ENCODE data around the gene ZNF292. TPM values are rescaled to one million over a fixed set of nuclear protein-coding genes. Genes with fewer than 3 reads are reported as not detected.
"Not testable (repeated sequence)": the region's sequence is repeated elsewhere in the genome, so short reads cannot be mapped to it uniquely, and the experiment has no call there.

The ZNF292 gene
- total RNA-seq, 1 experiment from 2014 or later, result 34.1 TPM

DNA sequence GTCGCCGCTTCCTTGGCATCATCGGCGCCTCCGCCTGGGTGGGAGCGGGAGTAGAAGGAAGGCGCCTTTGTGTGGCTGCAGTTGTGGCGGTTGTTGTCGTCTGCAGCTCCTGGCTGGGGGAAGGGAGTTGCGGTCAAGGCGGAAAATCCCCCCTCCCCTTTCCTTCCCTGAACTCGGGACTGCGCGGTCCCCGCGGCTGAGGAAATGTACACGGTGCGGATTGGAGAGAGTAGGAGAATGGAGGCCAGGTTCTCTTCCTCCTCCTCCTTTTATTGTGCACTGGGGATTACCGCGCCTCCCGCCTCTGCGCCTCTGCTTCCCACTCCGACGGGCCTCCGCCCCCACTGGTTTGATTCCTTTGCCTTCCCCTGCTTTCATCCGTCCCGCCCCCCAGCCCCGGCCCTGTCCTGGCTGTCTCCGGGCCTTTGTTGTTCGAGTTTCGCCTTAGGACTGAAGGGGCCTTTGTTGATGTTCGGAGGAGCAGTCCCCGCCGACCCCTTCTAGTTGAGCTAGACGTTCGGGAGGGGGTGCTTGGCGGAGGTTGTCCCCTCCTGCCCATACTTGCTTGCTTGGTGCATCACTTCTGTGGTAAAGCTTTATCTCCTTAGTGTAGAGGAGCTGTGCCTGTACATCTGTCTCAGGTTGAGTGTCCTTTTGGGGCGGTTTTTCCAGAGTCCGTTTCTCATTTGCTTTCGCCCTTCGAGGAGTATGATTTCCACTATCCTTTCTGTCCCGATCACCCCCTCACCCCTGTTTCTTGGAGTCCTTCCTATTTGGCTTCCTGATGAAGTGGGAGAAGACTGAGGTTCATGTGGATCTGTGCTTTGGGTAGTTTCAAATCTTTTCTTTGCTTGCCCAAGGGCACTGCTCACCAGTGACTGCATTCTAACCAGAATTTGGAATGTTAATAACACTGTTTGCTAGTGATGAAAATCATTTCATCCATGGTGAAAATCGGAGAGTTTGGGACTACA is 764 bp downstream of the ZNF292 start:
- CTCF ChIA-PET, result no interaction called here
- H3K36me3 ChIP-seq (ENCODE audit: low read depth), result no peaks in the 10 kb centered on the region
- BruUV-seq (replicated peaks), result TSS peak; percentile 76
- no peaks in the 10 kb centered on the region for H3K27me3 ChIP-seq (ENCODE audit: insufficient read depth, low read depth)
- intact Hi-C loops (cut with micrococcal nuclease; ENCODE audit: unreplicated experiment), result loop anchor here (1.0 to 5.0 kb wide), 2 partner anchors 57 to 81 kb away; no protein-coding TSS in a partner anchor
- no peaks in the 10 kb centered on the region for H3K9me3 ChIP-seq (ENCODE audit: insufficient read depth, low read depth)
- H3K27ac ChIP-seq, result peak overlapping the region; percentile 51
- TF ChIP-seq, protein P1, sequence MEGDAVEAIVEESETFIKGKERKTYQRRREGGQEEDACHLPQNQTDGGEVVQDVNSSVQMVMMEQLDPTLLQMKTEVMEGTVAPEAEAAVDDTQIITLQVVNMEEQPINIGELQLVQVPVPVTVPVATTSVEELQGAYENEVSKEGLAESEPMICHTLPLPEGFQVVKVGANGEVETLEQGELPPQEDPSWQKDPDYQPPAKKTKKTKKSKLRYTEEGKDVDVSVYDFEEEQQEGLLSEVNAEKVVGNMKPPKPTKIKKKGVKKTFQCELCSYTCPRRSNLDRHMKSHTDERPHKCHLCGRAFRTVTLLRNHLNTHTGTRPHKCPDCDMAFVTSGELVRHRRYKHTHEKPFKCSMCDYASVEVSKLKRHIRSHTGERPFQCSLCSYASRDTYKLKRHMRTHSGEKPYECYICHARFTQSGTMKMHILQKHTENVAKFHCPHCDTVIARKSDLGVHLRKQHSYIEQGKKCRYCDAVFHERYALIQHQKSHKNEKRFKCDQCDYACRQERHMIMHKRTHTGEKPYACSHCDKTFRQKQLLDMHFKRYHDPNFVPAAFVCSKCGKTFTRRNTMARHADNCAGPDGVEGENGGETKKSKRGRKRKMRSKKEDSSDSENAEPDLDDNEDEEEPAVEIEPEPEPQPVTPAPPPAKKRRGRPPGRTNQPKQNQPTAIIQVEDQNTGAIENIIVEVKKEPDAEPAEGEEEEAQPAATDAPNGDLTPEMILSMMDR (conservative IDR thresholded peaks at IDR 0.05), result no peak
- no peak for TF ChIP-seq EZH2 (IDR thresholded peaks at IDR 0.05; ENCODE audit: low read depth)
- peak overlapping the region; percentile 84 for H3K4me2 ChIP-seq
- H3K4me3 ChIP-seq, result peak overlapping the region; percentile 58
- peaks cover 56% of the 10 kb centered on the region for H3K79me2 ChIP-seq (ENCODE audit: low read depth)
- peak overlapping the region; percentile 95 for H2AFZ ChIP-seq
- H3K9me2 ChIP-seq (ENCODE audit: insufficient read depth), result no peaks in the 10 kb centered on the region
- H4K20me1 ChIP-seq (ENCODE audit: insufficient read depth), result peaks cover 37% of the 10 kb centered on the region
- peak in 1 of 2 experiments; percentile 45 for DNase-seq
- POLR2A ChIA-PET (ENCODE audit: unreplicated experiment), result interaction anchor here (0.6 kb wide), 1 partner anchor 70 kb away, joined by 4 read pairs; no protein-coding TSS in a partner anchor
- H3K4me1 ChIP-seq (replicated peaks; ENCODE audit: insufficient read depth), result peaks cover 17% of the 10 kb centered on the region
- H3F3A ChIP-seq (ENCODE audit: insufficient read depth, low read depth), result no peaks in the 10 kb centered on the region

DNA sequence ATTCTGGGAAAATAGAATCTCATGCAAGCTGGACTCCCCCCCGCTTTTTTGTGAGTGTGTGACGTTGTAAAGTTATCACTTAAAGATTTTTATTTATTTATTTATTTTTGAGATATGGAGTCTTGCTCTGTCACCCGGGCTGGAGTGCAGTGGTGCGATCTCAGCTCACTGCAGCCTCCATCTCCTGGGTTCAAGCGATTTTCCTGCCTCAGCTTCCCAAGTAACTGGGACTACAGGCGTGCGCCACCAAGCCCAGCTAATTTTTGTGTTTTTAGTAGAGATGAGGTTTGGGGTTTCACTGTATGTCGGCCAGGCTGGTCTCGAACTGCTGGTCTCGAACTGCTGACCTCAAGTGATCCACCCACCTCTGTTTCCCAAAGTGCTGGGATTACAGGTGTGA is 2.2 kb downstream of the ZNF292 start:
- H3K9me3 ChIP-seq (ENCODE audit: insufficient read depth, low read depth); H3K27ac ChIP-seq; H3K36me3 ChIP-seq (ENCODE audit: low read depth); POLR2A ChIA-PET (ENCODE audit: unreplicated experiment); H3F3A ChIP-seq (ENCODE audit: insufficient read depth, low read depth); DNase-seq; CTCF ChIA-PET; BruUV-seq (replicated peaks); H2AFZ ChIP-seq; H3K27me3 ChIP-seq (ENCODE audit: insufficient read depth, low read depth); H3K9me2 ChIP-seq (ENCODE audit: insufficient read depth): not testable (repeated sequence)
- H4K20me1 ChIP-seq (ENCODE audit: insufficient read depth), result peaks cover 51% of the 10 kb centered on the region
- H3K79me2 ChIP-seq (ENCODE audit: low read depth), result peaks cover 71% of the 10 kb centered on the region
- H3K4me3 ChIP-seq, result peak overlapping the region; percentile 58; the same call in 1 of the 2 replicates
- H3K4me2 ChIP-seq, result peak overlapping the region; percentile 84; the same call in 1 of the 2 replicates
- H3K4me1 ChIP-seq (replicated peaks; ENCODE audit: insufficient read depth), result peaks cover 30% of the 10 kb centered on the region
- intact Hi-C loops (cut with micrococcal nuclease; ENCODE audit: unreplicated experiment), result loop anchor here (5.0 kb wide), 1 partner anchor 80 kb away; no protein-coding TSS in a partner anchor

DNA sequence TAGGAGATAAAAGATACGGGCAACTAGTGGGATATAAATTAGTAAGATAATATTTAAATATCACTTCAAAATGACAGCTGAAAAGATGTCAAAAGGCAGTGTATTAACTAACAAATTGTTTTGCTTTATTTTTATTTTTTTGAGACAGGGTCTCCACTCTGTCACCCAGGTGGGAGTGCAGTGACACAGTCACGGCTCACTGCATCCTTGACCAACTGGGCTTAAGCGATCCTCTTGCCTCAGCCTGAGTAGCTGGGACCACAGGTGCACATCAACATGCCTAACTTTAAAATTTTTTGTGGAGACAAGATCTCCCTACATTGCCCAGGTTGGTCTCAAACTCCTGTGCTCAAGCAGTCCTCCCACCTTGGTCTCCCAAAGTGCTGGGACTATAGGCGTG is 5.9 kb downstream of the ZNF292 start:
- Histone ChIP-seq H3K9me2 (ENCODE audit: insufficient read depth) (no peaks in the 10 kb centered on the region), H4K20me1 (ENCODE audit: insufficient read depth) (peaks cover 77% of the 10 kb centered on the region), H3K4me1 (replicated peaks; ENCODE audit: insufficient read depth) (peaks cover 24% of the 10 kb centered on the region), H3K36me3 (ENCODE audit: low read depth) (no peaks in the 10 kb centered on the region), H2AFZ (no peak overlapping the region), H3K27me3 (ENCODE audit: insufficient read depth, low read depth) (no peaks in the 10 kb centered on the region), H3K9me3 (ENCODE audit: insufficient read depth, low read depth) (no peaks in the 10 kb centered on the region), H3K4me2 (no peak overlapping the region), H3K27ac (no peak overlapping the region), H3K4me3 (no peak overlapping the region), H3K79me2 (ENCODE audit: low read depth) (peaks cover 95% of the 10 kb centered on the region), H3F3A (ENCODE audit: insufficient read depth, low read depth) (no peaks in the 10 kb centered on the region)
- BruUV-seq (replicated peaks), result no TSS peak
- no peak for DNase-seq
- intact Hi-C loops (cut with micrococcal nuclease; ENCODE audit: unreplicated experiment), result no loop called here
- POLR2A ChIA-PET (ENCODE audit: unreplicated experiment), result no interaction called here
- CTCF ChIA-PET, result no interaction called here
- TF ChIP-seq, protein P1 (conservative IDR thresholded peaks at IDR 0.05), result no peak
- no peak for TF ChIP-seq EZH2 (IDR thresholded peaks at IDR 0.05; ENCODE audit: low read depth)

Data from PC-9 (cell line).